ENCODE measurements around the gene TNFSF13. TPM values are rescaled to one million over a fixed set of nuclear protein-coding genes. Genes with fewer than 3 reads are reported as not detected.

The TNFSF13 gene
- polyA plus RNA-seq, 1 donor (not counting 4 experiments of a cell fraction or from before 2014, with no cell fraction given) = 3.9 TPM

- Histone ChIP-seq H3K27ac (ENCODE audit: control insufficient read depth, insufficient read depth, low read length) (no peak overlapping the region), H3K4me1 (ENCODE audit: control insufficient read depth, extremely low read depth, insufficient read depth, low read length) (peaks cover 35% of the 10 kb centered on the region), H3K79me2 (ENCODE audit: control insufficient read depth, insufficient read depth, low read length) (peaks cover 46% of the 10 kb centered on the region), H3K9ac (ENCODE audit: control insufficient read depth, extremely low read depth, insufficient read depth, low read length) (peak overlapping the region; percentile 86), H3K36me3 (ENCODE audit: control insufficient read depth in 2 of 2, extremely low read depth in 1 of 2, insufficient read depth in 2 of 2, low read length in 2 of 2) (peaks cover 13 to 33% of the 10 kb centered on the region in 2 experiments), H3K9me3 (ENCODE audit: control insufficient read depth, low read depth, low read length) (no peaks in the 10 kb centered on the region), H3K9me1 (ENCODE audit: control insufficient read depth, extremely low read depth, insufficient read depth, low read length) (no peaks in the 10 kb centered on the region), H2AFZ (ENCODE audit: control insufficient read depth, low read length) (no peak overlapping the region), H3K27me3 (ENCODE audit: control insufficient read depth, extremely low read depth, insufficient read depth, low read length) (no peaks in the 10 kb centered on the region), H4K20me1 (ENCODE audit: control insufficient read depth, extremely low read depth, insufficient read depth, low read length) (no peaks in the 10 kb centered on the region), H3K4me2 (ENCODE audit: control insufficient read depth, extremely low read depth, insufficient read depth, low read depth, low read length) (peak overlapping the region; percentile 79), H3K4me3 (ENCODE audit: control insufficient read depth in 2 of 3, extremely low read depth in 1 of 3, insufficient read depth in 2 of 3, low read depth in 1 of 3, low read length in 3 of 3) (peak overlapping the region; percentile 75 to 86 (median 86))
- FAIRE-seq (no peak), DNase-seq (ENCODE audit: low read depth, low spot score) (no peak)
- dilution Hi-C loops (cut with MboI; ENCODE audit: extremely low pct_ligation_motif_present, low sequenced_read_pairs) = no loop called here
- TF ChIP-seq, protein P1, sequence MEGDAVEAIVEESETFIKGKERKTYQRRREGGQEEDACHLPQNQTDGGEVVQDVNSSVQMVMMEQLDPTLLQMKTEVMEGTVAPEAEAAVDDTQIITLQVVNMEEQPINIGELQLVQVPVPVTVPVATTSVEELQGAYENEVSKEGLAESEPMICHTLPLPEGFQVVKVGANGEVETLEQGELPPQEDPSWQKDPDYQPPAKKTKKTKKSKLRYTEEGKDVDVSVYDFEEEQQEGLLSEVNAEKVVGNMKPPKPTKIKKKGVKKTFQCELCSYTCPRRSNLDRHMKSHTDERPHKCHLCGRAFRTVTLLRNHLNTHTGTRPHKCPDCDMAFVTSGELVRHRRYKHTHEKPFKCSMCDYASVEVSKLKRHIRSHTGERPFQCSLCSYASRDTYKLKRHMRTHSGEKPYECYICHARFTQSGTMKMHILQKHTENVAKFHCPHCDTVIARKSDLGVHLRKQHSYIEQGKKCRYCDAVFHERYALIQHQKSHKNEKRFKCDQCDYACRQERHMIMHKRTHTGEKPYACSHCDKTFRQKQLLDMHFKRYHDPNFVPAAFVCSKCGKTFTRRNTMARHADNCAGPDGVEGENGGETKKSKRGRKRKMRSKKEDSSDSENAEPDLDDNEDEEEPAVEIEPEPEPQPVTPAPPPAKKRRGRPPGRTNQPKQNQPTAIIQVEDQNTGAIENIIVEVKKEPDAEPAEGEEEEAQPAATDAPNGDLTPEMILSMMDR (optimal IDR thresholded peaks at IDR 0.05 in 1 of 3, IDR thresholded peaks at IDR 0.05 in 1 of 3, conservative IDR thresholded peaks at IDR 0.05 in 1 of 3; ENCODE audit: extremely low read depth in 1 of 3, insufficient read depth in 2 of 3, low read length in 3 of 3) = no peak
- TF ChIP-seq EZH2 (IDR thresholded peaks at IDR 0.05; ENCODE audit: low read length) = no peak
Measured at GRCh38 chr17:7563115-7563869, 4.7 kb downstream of the TNFSF13 start.

GRCh38 chr17:7569571-7569970, 11.0 kb downstream of the TNFSF13 start:
- H3K9me3 ChIP-seq (ENCODE audit: control insufficient read depth, low read depth, low read length) = no peaks in the 10 kb centered on the region
- TF ChIP-seq, protein P1 (optimal IDR thresholded peaks at IDR 0.05 in 1 of 3, IDR thresholded peaks at IDR 0.05 in 1 of 3, conservative IDR thresholded peaks at IDR 0.05 in 1 of 3; ENCODE audit: extremely low read depth in 1 of 3, insufficient read depth in 2 of 3, low read length in 3 of 3) = no peak
- TF ChIP-seq EZH2 (IDR thresholded peaks at IDR 0.05; ENCODE audit: low read length) = no peak
- dilution Hi-C loops (cut with MboI; ENCODE audit: extremely low pct_ligation_motif_present, low sequenced_read_pairs) = no loop called here
- H4K20me1 ChIP-seq (ENCODE audit: control insufficient read depth, extremely low read depth, insufficient read depth, low read length) = peaks cover 9% of the 10 kb centered on the region
- no peak overlapping the region for H3K4me3 ChIP-seq (ENCODE audit: control insufficient read depth in 2 of 3, extremely low read depth in 1 of 3, insufficient read depth in 2 of 3, low read depth in 1 of 3, low read length in 3 of 3)
- H2AFZ ChIP-seq (ENCODE audit: control insufficient read depth, low read length) = no peak overlapping the region
- H3K79me2 ChIP-seq (ENCODE audit: control insufficient read depth, insufficient read depth, low read length) = peaks cover 48% of the 10 kb centered on the region
- H3K27ac ChIP-seq (ENCODE audit: control insufficient read depth, insufficient read depth, low read length) = no peak overlapping the region
- H3K4me2 ChIP-seq (ENCODE audit: control insufficient read depth, extremely low read depth, insufficient read depth, low read depth, low read length) = no peak overlapping the region
- no peak overlapping the region for H3K9ac ChIP-seq (ENCODE audit: control insufficient read depth, extremely low read depth, insufficient read depth, low read length)
- peaks cover 37 to 52% of the 10 kb centered on the region in 2 experiments for H3K36me3 ChIP-seq (ENCODE audit: control insufficient read depth in 2 of 2, extremely low read depth in 1 of 2, insufficient read depth in 2 of 2, low read length in 2 of 2)
- FAIRE-seq = no peak
- DNase-seq (ENCODE audit: low read depth, low spot score) = no peak
- H3K27me3 ChIP-seq (ENCODE audit: control insufficient read depth, extremely low read depth, insufficient read depth, low read length) = no peaks in the 10 kb centered on the region
- no peaks in the 10 kb centered on the region for H3K9me1 ChIP-seq (ENCODE audit: control insufficient read depth, extremely low read depth, insufficient read depth, low read length)
- H3K4me1 ChIP-seq (ENCODE audit: control insufficient read depth, extremely low read depth, insufficient read depth, low read length) = peaks cover 10% of the 10 kb centered on the region
